ENCODE data around the gene SCAF4. TPM values are rescaled to one million over a fixed set of nuclear protein-coding genes. Genes with fewer than 3 reads are reported as not detected.

SCAF4 gene
- total RNA-seq, 1 experiment from 2014 or later: 41.9 TPM

GRCh38 chr21:31731056-31731856, 662 bp downstream of the SCAF4 start:
- intact Hi-C loops (cut with micrococcal nuclease): loop anchor here (5.0 kb wide), 1 partner anchor 74 kb away; the partner anchor contains the start of gene SOD1
- peak overlapping the region; percentile 77 for H3K27ac Mint-ChIP-seq (ENCODE audit: low read depth, unreplicated experiment)
- no peak overlapping the region for H3K4me3 Mint-ChIP-seq (ENCODE audit: unreplicated experiment)
- H3K9me3 Mint-ChIP-seq (ENCODE audit: unreplicated experiment): no peaks in the 10 kb centered on the region
- no peaks in the 10 kb centered on the region for H3K36me3 Mint-ChIP-seq (ENCODE audit: insufficient read depth, unreplicated experiment)
- ChIA-PET POLR2A (interaction anchor here (0.6 to 1.6 kb wide), 7 partner anchors 13 to 73 kb away, joined by 3 to 6 read pairs (median 4); no protein-coding TSS in a partner anchor), CTCF (no interaction called here)
- no peaks in the 10 kb centered on the region for H3K27me3 Mint-ChIP-seq (ENCODE audit: insufficient read depth, unreplicated experiment)
- H3K4me1 Mint-ChIP-seq (ENCODE audit: insufficient read depth, unreplicated experiment): no peaks in the 10 kb centered on the region
- BruUV-seq (replicated peaks): no TSS peak
- DNase-seq (ENCODE audit: unreplicated experiment): no peak
- TF ChIP-seq, protein P1, sequence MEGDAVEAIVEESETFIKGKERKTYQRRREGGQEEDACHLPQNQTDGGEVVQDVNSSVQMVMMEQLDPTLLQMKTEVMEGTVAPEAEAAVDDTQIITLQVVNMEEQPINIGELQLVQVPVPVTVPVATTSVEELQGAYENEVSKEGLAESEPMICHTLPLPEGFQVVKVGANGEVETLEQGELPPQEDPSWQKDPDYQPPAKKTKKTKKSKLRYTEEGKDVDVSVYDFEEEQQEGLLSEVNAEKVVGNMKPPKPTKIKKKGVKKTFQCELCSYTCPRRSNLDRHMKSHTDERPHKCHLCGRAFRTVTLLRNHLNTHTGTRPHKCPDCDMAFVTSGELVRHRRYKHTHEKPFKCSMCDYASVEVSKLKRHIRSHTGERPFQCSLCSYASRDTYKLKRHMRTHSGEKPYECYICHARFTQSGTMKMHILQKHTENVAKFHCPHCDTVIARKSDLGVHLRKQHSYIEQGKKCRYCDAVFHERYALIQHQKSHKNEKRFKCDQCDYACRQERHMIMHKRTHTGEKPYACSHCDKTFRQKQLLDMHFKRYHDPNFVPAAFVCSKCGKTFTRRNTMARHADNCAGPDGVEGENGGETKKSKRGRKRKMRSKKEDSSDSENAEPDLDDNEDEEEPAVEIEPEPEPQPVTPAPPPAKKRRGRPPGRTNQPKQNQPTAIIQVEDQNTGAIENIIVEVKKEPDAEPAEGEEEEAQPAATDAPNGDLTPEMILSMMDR (IDR thresholded peaks at IDR 0.05; ENCODE audit: unreplicated experiment): no peak

DNA sequence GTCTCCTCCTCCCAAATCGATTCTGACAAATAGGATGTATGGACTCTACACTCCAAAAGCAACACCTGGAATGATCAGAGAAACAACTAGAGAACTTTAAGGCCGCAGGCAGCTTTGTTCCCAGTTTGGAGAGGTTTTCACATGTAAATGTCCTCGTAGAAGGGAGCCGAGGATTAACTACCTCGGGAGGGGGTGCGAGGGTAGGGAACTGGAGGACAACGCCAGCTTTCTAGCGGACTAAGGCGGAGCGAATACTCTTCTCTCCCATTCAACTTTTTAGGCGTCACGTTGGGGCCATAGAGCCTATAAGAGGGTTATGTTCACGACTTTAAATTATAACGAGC, 1.2 kb downstream of the SCAF4 start:
- Mint-ChIP-seq H3K36me3 (ENCODE audit: insufficient read depth, unreplicated experiment) (no peaks in the 10 kb centered on the region), H3K27me3 (ENCODE audit: insufficient read depth, unreplicated experiment) (no peaks in the 10 kb centered on the region), H3K27ac (ENCODE audit: low read depth, unreplicated experiment) (peak overlapping the region; percentile 77), H3K9me3 (ENCODE audit: unreplicated experiment) (no peaks in the 10 kb centered on the region), H3K4me3 (ENCODE audit: unreplicated experiment) (no peak overlapping the region), H3K4me1 (ENCODE audit: insufficient read depth, unreplicated experiment) (no peaks in the 10 kb centered on the region)
- DNase-seq (ENCODE audit: unreplicated experiment): peak; percentile 44
- TF ChIP-seq, protein P1 (IDR thresholded peaks at IDR 0.05; ENCODE audit: unreplicated experiment): no peak
- intact Hi-C loops (cut with micrococcal nuclease): loop anchor here (5.0 kb wide), 1 partner anchor 73 kb away; the partner anchor contains the start of gene SOD1
- ChIA-PET CTCF (no interaction called here), POLR2A (interaction anchor here (0.6 to 1.6 kb wide), 7 partner anchors 13 to 73 kb away, joined by 3 to 6 read pairs (median 4); no protein-coding TSS in a partner anchor)
- no TSS peak for BruUV-seq (replicated peaks)

DNA sequence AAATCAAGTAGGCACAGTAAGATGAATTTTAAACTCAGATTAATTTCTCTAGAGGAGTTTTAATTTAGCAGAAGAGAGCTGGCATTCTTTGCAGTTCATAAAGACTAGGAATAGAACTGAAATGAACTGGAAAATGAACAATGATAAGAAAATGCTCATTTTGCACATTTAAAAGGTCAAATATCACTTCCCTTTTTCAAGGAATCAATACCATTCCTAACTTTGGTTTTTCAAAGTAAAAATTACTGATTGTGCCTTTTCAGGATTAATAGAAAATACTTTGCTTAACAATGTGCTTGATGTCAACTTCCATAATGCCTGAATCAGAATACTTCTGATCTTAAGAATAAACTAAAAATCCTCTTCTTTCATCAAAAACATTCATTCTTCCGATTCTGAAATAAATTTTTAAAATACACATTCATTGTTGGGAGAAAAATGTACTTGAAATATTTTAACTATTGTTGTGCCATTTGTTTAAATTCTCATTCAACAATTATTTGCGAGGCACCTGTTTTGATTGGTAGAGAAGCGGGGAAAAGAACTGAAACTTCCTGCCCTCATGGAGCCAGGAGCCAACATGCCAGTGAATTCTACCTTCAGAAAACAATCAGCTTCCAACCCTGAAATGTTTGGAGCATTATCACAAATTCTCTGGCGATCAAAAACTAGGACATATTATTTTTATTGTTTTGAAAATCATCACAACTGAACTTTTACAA, 2.1 kb downstream of the SCAF4 start:
- Mint-ChIP-seq H3K9me3 (ENCODE audit: unreplicated experiment) (no peaks in the 10 kb centered on the region), H3K4me3 (ENCODE audit: unreplicated experiment) (no peak overlapping the region), H3K27ac (ENCODE audit: low read depth, unreplicated experiment) (peak overlapping the region; percentile 77), H3K4me1 (ENCODE audit: insufficient read depth, unreplicated experiment) (peaks cover 6% of the 10 kb centered on the region), H3K36me3 (ENCODE audit: insufficient read depth, unreplicated experiment) (no peaks in the 10 kb centered on the region), H3K27me3 (ENCODE audit: insufficient read depth, unreplicated experiment) (no peaks in the 10 kb centered on the region)
- ChIA-PET CTCF (no interaction called here), POLR2A (interaction anchor here (0.6 to 0.9 kb wide), 3 partner anchors 10 to 98 kb away, joined by 3 to 5 read pairs (median 4); no protein-coding TSS in a partner anchor)
- BruUV-seq (replicated peaks): TSS peak; percentile 46
- no peak for DNase-seq (ENCODE audit: unreplicated experiment)
- intact Hi-C loops (cut with micrococcal nuclease): loop anchor here (5.0 kb wide), 1 partner anchor 72 kb away; the partner anchor contains the start of gene SOD1
- TF ChIP-seq, protein P1 (IDR thresholded peaks at IDR 0.05; ENCODE audit: unreplicated experiment): no peak

DNA sequence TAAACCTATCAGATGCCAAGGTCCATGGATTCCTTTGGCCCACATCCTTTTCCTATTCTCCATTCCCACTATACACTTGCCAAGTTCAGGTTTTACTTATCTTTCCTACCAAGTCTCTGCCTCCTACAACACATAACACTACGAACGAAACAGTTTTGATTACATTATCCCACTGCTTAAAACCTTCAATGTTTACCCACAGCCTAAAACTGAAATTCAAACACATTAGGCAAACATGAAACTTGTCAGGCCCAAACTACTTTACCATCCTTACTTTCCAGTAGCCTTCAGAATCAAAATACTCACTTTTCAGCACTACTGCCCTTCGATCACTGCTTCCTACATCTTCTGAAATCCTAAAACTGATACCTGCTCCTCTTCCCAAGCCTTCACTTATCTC, 3.0 kb downstream of the SCAF4 start:
- no TSS peak for BruUV-seq (replicated peaks)
- Mint-ChIP-seq H3K9me3 (ENCODE audit: unreplicated experiment) (no peaks in the 10 kb centered on the region), H3K4me3 (ENCODE audit: unreplicated experiment) (no peak overlapping the region), H3K27ac (ENCODE audit: low read depth, unreplicated experiment) (no peak overlapping the region), H3K36me3 (ENCODE audit: insufficient read depth, unreplicated experiment) (no peaks in the 10 kb centered on the region), H3K4me1 (ENCODE audit: insufficient read depth, unreplicated experiment) (peaks cover 15% of the 10 kb centered on the region), H3K27me3 (ENCODE audit: insufficient read depth, unreplicated experiment) (no peaks in the 10 kb centered on the region)
- CTCF ChIA-PET: no interaction called here
- no peak for DNase-seq (ENCODE audit: unreplicated experiment)
- intact Hi-C loops (cut with micrococcal nuclease): no loop called here
- POLR2A ChIA-PET: interaction anchor here (0.9 kb wide), 1 partner anchor 9 kb away, joined by 5 read pairs; no protein-coding TSS in a partner anchor
- TF ChIP-seq, protein P1 (IDR thresholded peaks at IDR 0.05; ENCODE audit: unreplicated experiment): no peak
